Measurements from ENCODE around the gene FANCI.

The FANCI gene

GRCh38 chr15:89307791-89308190, 64.0 kb downstream of the FANCI start:
- Histone ChIP-seq H4K91ac (ENCODE audit: low read depth, low read length, poor library complexity) (no peak overlapping the region), H2BK12ac (ENCODE audit: low read length) (no peak overlapping the region), H3K4me2 (ENCODE audit: insufficient read depth, low read length, poor library complexity, severe bottlenecking) (no peak overlapping the region), H3K14ac (ENCODE audit: low read length) (no peak overlapping the region), H3K4me1 (ENCODE audit: control insufficient read depth in 2 of 2, insufficient read depth in 1 of 2, low read depth in 1 of 2, low read length in 2 of 2) (no peaks in the 10 kb centered on the region), H3K36me3 (replicated peaks in 1 of 2; ENCODE audit: control insufficient read depth in 2 of 2, insufficient read depth in 2 of 2, low read length in 2 of 2) (peaks cover 38 to 96% of the 10 kb centered on the region in 2 donors), H3K27me3 (ENCODE audit: control insufficient read depth in 3 of 3, insufficient read depth in 3 of 3, low read depth in 1 of 3, low read length in 3 of 3) (no peaks in the 10 kb centered on the region), H4K8ac (ENCODE audit: low read depth, low read length) (no peak overlapping the region), H2BK120ac (ENCODE audit: low read depth, low read length) (no peak overlapping the region), H3K4me3 (ENCODE audit: low read length in 2 of 2) (no peak overlapping the region), H2BK15ac (ENCODE audit: low read length) (no peak overlapping the region), H2AK5ac (ENCODE audit: low read depth, low read length) (no peak overlapping the region), H3K9ac (ENCODE audit: low read depth, low read length, poor library complexity) (no peak overlapping the region), H3K4ac (ENCODE audit: low read length) (no peak overlapping the region), H2BK5ac (ENCODE audit: low read length) (no peak overlapping the region), H3K27ac (replicated peaks; ENCODE audit: low read length) (no peak overlapping the region), H3K23ac (ENCODE audit: low read depth, low read length, poor library complexity) (no peak overlapping the region), H3K9me3 (replicated peaks in 1 of 2; ENCODE audit: control insufficient read depth in 2 of 2, insufficient read depth in 1 of 2, low read depth in 1 of 2, low read length in 2 of 2) (no peaks in the 10 kb centered on the region), H2AFZ (ENCODE audit: low read length) (no peak overlapping the region), H3K79me1 (ENCODE audit: low read depth, low read length) (no peaks in the 10 kb centered on the region), H3K18ac (ENCODE audit: low read length) (no peak overlapping the region)
- WGBS, 2 donors (ENCODE audit: extremely low coverage in 2 of 2, insufficient read length in 2 of 2, insufficient replicate concordance in 1 of 2): no CpG with 5 or more reads among the region's 2 CpGs
- DNase-seq (ENCODE audit: low spot score): no peak

- WGBS, 2 donors (ENCODE audit: extremely low coverage in 2 of 2, insufficient read length in 2 of 2, insufficient replicate concordance in 1 of 2): no CpG with 5 or more reads among the region's 3 CpGs
- Histone ChIP-seq H3K4ac (ENCODE audit: low read length) (no peak overlapping the region), H2AK5ac (ENCODE audit: low read depth, low read length) (no peak overlapping the region)
These were observed 64.5 kb downstream of the FANCI start for GRCh38 chr15:89308236-89308635.

DNA sequence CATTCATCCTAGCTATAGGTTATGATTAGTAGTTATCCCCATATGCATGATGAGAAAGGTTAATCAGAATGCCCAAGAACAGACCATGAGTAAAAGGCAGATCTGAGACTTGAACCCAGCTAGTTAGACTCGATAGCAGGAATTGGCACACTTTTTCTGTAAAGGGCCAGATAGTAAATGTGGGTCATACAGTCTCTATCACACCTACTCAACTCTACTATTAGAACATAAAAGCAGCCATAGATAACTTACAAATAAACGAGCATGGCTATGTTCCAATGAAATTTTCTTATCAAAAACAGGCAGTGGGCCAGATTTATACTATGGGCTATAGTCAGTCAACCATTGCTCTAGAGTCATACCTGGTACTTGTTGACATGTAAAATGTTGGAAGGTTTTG, 66.2 kb downstream of the FANCI start:
- H2BK15ac ChIP-seq (ENCODE audit: low read length): no peak overlapping the region
- no peak overlapping the region for H3K9ac ChIP-seq (ENCODE audit: low read depth, low read length, poor library complexity)
- WGBS, 2 donors (ENCODE audit: extremely low coverage in 2 of 2, insufficient read length in 2 of 2, insufficient replicate concordance in 1 of 2): no CpG with 5 or more reads among the region's 2 CpGs
- H3K4me1 ChIP-seq (ENCODE audit: control insufficient read depth in 2 of 2, insufficient read depth in 1 of 2, low read depth in 1 of 2, low read length in 2 of 2): no peaks in the 10 kb centered on the region
- H2BK12ac ChIP-seq (ENCODE audit: low read length): no peak overlapping the region
- no peak overlapping the region for H2AFZ ChIP-seq (ENCODE audit: low read length)
- H3K18ac ChIP-seq (ENCODE audit: low read length): no peak overlapping the region
- no peak overlapping the region for H2AK5ac ChIP-seq (ENCODE audit: low read depth, low read length)
- no peak overlapping the region for H2BK120ac ChIP-seq (ENCODE audit: low read depth, low read length)
- H3K27ac ChIP-seq (replicated peaks; ENCODE audit: low read length): no peak overlapping the region
- no peak overlapping the region for H3K4me2 ChIP-seq (ENCODE audit: insufficient read depth, low read length, poor library complexity, severe bottlenecking)
- H4K91ac ChIP-seq (ENCODE audit: low read depth, low read length, poor library complexity): no peak overlapping the region
- no peak overlapping the region for H4K8ac ChIP-seq (ENCODE audit: low read depth, low read length)
- H3K4me3 ChIP-seq (ENCODE audit: low read length in 2 of 2): no peak overlapping the region
- H3K36me3 ChIP-seq (replicated peaks in 1 of 2; ENCODE audit: control insufficient read depth in 2 of 2, insufficient read depth in 2 of 2, low read length in 2 of 2): peaks cover 40 to 96% of the 10 kb centered on the region in 2 donors
- H3K79me1 ChIP-seq (ENCODE audit: low read depth, low read length): no peaks in the 10 kb centered on the region
- no peak overlapping the region for H2BK5ac ChIP-seq (ENCODE audit: low read length)
- H3K14ac ChIP-seq (ENCODE audit: low read length): no peak overlapping the region
- no peak overlapping the region for H3K23ac ChIP-seq (ENCODE audit: low read depth, low read length, poor library complexity)
- H3K4ac ChIP-seq (ENCODE audit: low read length): no peak overlapping the region
- H3K9me3 ChIP-seq (replicated peaks in 1 of 2; ENCODE audit: control insufficient read depth in 2 of 2, insufficient read depth in 1 of 2, low read depth in 1 of 2, low read length in 2 of 2): no peaks in the 10 kb centered on the region
- DNase-seq (ENCODE audit: low spot score): no peak
- H3K27me3 ChIP-seq (ENCODE audit: control insufficient read depth in 3 of 3, insufficient read depth in 3 of 3, low read depth in 1 of 3, low read length in 3 of 3): no peaks in the 10 kb centered on the region

More at GRCh38 chr15:89308236-89308635, 64.5 kb downstream of the FANCI start:
- no peak overlapping the region for H2BK15ac ChIP-seq (ENCODE audit: low read length)
- H3K9ac ChIP-seq (ENCODE audit: low read depth, low read length, poor library complexity): no peak overlapping the region
- no peaks in the 10 kb centered on the region for H3K79me1 ChIP-seq (ENCODE audit: low read depth, low read length)
- no peak overlapping the region for H3K14ac ChIP-seq (ENCODE audit: low read length)
- H4K91ac ChIP-seq (ENCODE audit: low read depth, low read length, poor library complexity): no peak overlapping the region
- H2AFZ ChIP-seq (ENCODE audit: low read length): no peak overlapping the region
- H3K4me3 ChIP-seq (ENCODE audit: low read length in 2 of 2): no peak overlapping the region
- H3K18ac ChIP-seq (ENCODE audit: low read length): no peak overlapping the region
- no peaks in the 10 kb centered on the region for H3K4me1 ChIP-seq (ENCODE audit: control insufficient read depth in 2 of 2, insufficient read depth in 1 of 2, low read depth in 1 of 2, low read length in 2 of 2)
- H3K27me3 ChIP-seq (ENCODE audit: control insufficient read depth in 3 of 3, insufficient read depth in 3 of 3, low read depth in 1 of 3, low read length in 3 of 3): no peaks in the 10 kb centered on the region
- H4K8ac ChIP-seq (ENCODE audit: low read depth, low read length): no peak overlapping the region
- H3K9me3 ChIP-seq (replicated peaks in 1 of 2; ENCODE audit: control insufficient read depth in 2 of 2, insufficient read depth in 1 of 2, low read depth in 1 of 2, low read length in 2 of 2): no peaks in the 10 kb centered on the region
- H3K36me3 ChIP-seq (replicated peaks in 1 of 2; ENCODE audit: control insufficient read depth in 2 of 2, insufficient read depth in 2 of 2, low read length in 2 of 2): peaks cover 37 to 96% of the 10 kb centered on the region in 2 donors
- H2BK12ac ChIP-seq (ENCODE audit: low read length): no peak overlapping the region
- no peak overlapping the region for H2BK5ac ChIP-seq (ENCODE audit: low read length)
- no peak overlapping the region for H3K4me2 ChIP-seq (ENCODE audit: insufficient read depth, low read length, poor library complexity, severe bottlenecking)
- H2BK120ac ChIP-seq (ENCODE audit: low read depth, low read length): no peak overlapping the region
- H3K23ac ChIP-seq (ENCODE audit: low read depth, low read length, poor library complexity): no peak overlapping the region
- no peak overlapping the region for H3K27ac ChIP-seq (replicated peaks; ENCODE audit: low read length)
- DNase-seq (ENCODE audit: low spot score): no peak

DNA sequence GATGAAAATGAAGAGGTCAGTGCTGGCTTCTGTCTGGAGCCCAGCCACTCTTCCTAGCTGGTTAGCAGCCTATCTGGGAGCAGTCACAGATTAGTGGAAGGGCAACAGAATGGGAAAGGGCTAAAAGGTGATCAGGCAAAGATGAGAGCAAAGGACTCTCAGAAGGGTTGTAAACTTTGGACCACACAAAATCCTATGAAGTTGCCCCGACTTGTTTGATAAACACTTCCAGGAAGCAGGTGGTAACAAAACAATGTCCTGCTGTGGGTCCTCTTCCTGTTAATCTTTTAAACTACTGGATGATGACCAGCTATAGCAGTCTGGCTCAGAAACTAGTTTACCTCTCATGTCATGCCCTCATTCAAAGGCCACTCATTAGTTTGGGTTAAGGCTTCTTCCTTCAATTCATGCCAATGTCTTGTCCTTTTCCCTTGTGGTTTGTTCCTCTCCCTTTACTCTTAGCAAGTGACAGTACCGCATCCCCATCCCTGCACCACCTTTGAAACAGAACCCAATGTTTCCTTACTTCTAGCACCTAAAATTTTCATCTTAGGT, 71.7 kb downstream of the FANCI start:
- H3K4ac ChIP-seq (ENCODE audit: low read length): no peak overlapping the region
- H3K79me1 ChIP-seq (ENCODE audit: low read depth, low read length): peaks cover 2% of the 10 kb centered on the region
- H2AFZ ChIP-seq (ENCODE audit: low read length): no peak overlapping the region
- no peak overlapping the region for H2BK12ac ChIP-seq (ENCODE audit: low read length)
- no peaks in the 10 kb centered on the region for H3K4me1 ChIP-seq (ENCODE audit: control insufficient read depth in 2 of 2, insufficient read depth in 1 of 2, low read depth in 1 of 2, low read length in 2 of 2)
- peaks cover 58 to 98% of the 10 kb centered on the region in 2 donors for H3K36me3 ChIP-seq (replicated peaks in 1 of 2; ENCODE audit: control insufficient read depth in 2 of 2, insufficient read depth in 2 of 2, low read length in 2 of 2)
- H3K9ac ChIP-seq (ENCODE audit: low read depth, low read length, poor library complexity): no peak overlapping the region
- H3K4me2 ChIP-seq (ENCODE audit: insufficient read depth, low read length, poor library complexity, severe bottlenecking): no peak overlapping the region
- H3K18ac ChIP-seq (ENCODE audit: low read length): no peak overlapping the region
- H3K4me3 ChIP-seq (ENCODE audit: low read length in 2 of 2): no peak overlapping the region
- H4K8ac ChIP-seq (ENCODE audit: low read depth, low read length): no peak overlapping the region
- H2AK5ac ChIP-seq (ENCODE audit: low read depth, low read length): no peak overlapping the region
- no peak overlapping the region for H4K91ac ChIP-seq (ENCODE audit: low read depth, low read length, poor library complexity)
- no peak overlapping the region for H3K14ac ChIP-seq (ENCODE audit: low read length)
- H2BK5ac ChIP-seq (ENCODE audit: low read length): no peak overlapping the region
- H2BK120ac ChIP-seq (ENCODE audit: low read depth, low read length): no peak overlapping the region
- no peaks in the 10 kb centered on the region for H3K27me3 ChIP-seq (ENCODE audit: control insufficient read depth in 3 of 3, insufficient read depth in 3 of 3, low read depth in 1 of 3, low read length in 3 of 3)
- no peak overlapping the region for H3K23ac ChIP-seq (ENCODE audit: low read depth, low read length, poor library complexity)
- no peak overlapping the region for H3K27ac ChIP-seq (replicated peaks; ENCODE audit: low read length)
- no CpG with 5 or more reads among the region's 2 CpGs for WGBS, 2 donors (ENCODE audit: extremely low coverage in 2 of 2, insufficient read length in 2 of 2, insufficient replicate concordance in 1 of 2)
- DNase-seq (ENCODE audit: low spot score): no peak
- no peak overlapping the region for H2BK15ac ChIP-seq (ENCODE audit: low read length)
- H3K9me3 ChIP-seq (replicated peaks in 1 of 2; ENCODE audit: control insufficient read depth in 2 of 2, insufficient read depth in 1 of 2, low read depth in 1 of 2, low read length in 2 of 2): no peaks in the 10 kb centered on the region
